HEK293 (cell line): ENCODE data around the gene TAF12.
"Not testable (repeated sequence)": the region's sequence is repeated elsewhere in the genome, so short reads cannot be mapped to it uniquely, and the experiment has no call there.

Experiments
- CTCF ChIA-PET: fragments of 350-600 bp; formaldehyde crosslinking; extraction: SDS; loops from one replicate; lab custom pipeline; 2021; ENCODE audit warnings: antibody characterized with exemption; lab: Yijun Ruan, JAX
- POLR2A ChIA-PET: fragments of 300-600 bp; formaldehyde crosslinking; extraction: SDS; loops from one replicate; lab custom pipeline; 2020; ENCODE audit warnings: antibody characterized with exemption, inconsistent platforms; lab: Yijun Ruan, JAX
- H3K27ac ChIP-seq: fragments of 200-500 bp; sonication (Bioruptor generic); 2 replicates; pipeline ENCODE4 v1.5.1; 2014; ENCODE audit warnings: low read depth, low read length, control low read depth, inconsistent platforms; ENCODE audit errors: extremely low read depth
- H3K36me3 ChIP-seq, 2 experiments: fragments of 200-500 bp in 1 of 2; sonication (Bioruptor generic) in 1 of 2; 1 replicate in 1 of 2; 2 replicates in 1 of 2; pipeline ENCODE4 v1.5.1; 2014 to 2017; ENCODE audit warnings: inconsistent platforms in 2 of 2, low read length in 2 of 2; ENCODE audit not compliant: control insufficient read depth in 2 of 2, insufficient read depth in 1 of 2
- H3K4me1 ChIP-seq: fragments of 200-500 bp; sonication (Bioruptor generic); 2 replicates; pipeline ENCODE4 v1.5.1; 2014; ENCODE audit warnings: mild to moderate bottlenecking, low read length, inconsistent platforms; ENCODE audit not compliant: control insufficient read depth, insufficient read depth
- H3K4me3 ChIP-seq: 2 replicates; pipeline ENCODE4 v1.5.1; 2011; ENCODE audit warnings: low read depth, mild to moderate bottlenecking, control low read depth, low read length, moderate library complexity
- H3K9me3 ChIP-seq: fragments of 200-500 bp; sonication (Bioruptor generic); 2 replicates; pipeline ENCODE4 v1.5.1; 2014; ENCODE audit warnings: low read depth, low read length, inconsistent platforms; ENCODE audit not compliant: control insufficient read depth, insufficient read depth
- GFI1B ChIP-seq: fragments of 450-650 bp; formaldehyde crosslinking; IDR thresholded peaks from 2 replicates; pipeline ENCODE4 v1.5.1; 2016; ENCODE audit warnings: missing biosample characterization, missing genetic modification characterization
- KLF7 ChIP-seq: fragments of 450-650 bp; formaldehyde crosslinking; IDR thresholded peaks from 2 replicates; pipeline ENCODE4 v1.5.1; 2016; ENCODE audit warnings: missing biosample characterization, missing genetic modification characterization, borderline replicate concordance
- RBAK ChIP-seq: fragments of 450-650 bp; formaldehyde crosslinking; IDR thresholded peaks from 2 replicates; pipeline ENCODE4 v1.5.1; 2016; ENCODE audit warnings: missing biosample characterization, missing genetic modification characterization
- ZBTB1 ChIP-seq: fragments of 450-650 bp; formaldehyde crosslinking; IDR thresholded peaks from 2 replicates; pipeline ENCODE4 v1.5.1; 2016; ENCODE audit warnings: missing biosample characterization, missing genetic modification characterization
- ZNF140 ChIP-seq: fragments of 450-650 bp; formaldehyde crosslinking; IDR thresholded peaks from 2 replicates; pipeline ENCODE4 v1.5.1; 2016; ENCODE audit warnings: missing biosample characterization, missing genetic modification characterization
- ZNF146 ChIP-seq: fragments of 450-650 bp; formaldehyde crosslinking; IDR thresholded peaks from 2 replicates; pipeline ENCODE4 v1.5.1; 2016; ENCODE audit warnings: missing biosample characterization, missing genetic modification characterization
- ZNF16 ChIP-seq: fragments of 450-650 bp; formaldehyde crosslinking; IDR thresholded peaks from 2 replicates; pipeline ENCODE4 v1.5.1; 2016; ENCODE audit warnings: low read depth, missing biosample characterization, missing genetic modification characterization
- ZNF223 ChIP-seq: fragments of 450-650 bp; formaldehyde crosslinking; IDR thresholded peaks from 2 replicates; pipeline ENCODE4 v1.5.1; 2016; ENCODE audit warnings: missing biosample characterization, missing genetic modification characterization
- ZNF24 ChIP-seq: fragments of 450-650 bp; formaldehyde crosslinking; IDR thresholded peaks from 2 replicates; pipeline ENCODE4 v1.5.1; 2016; ENCODE audit warnings: missing biosample characterization, missing genetic modification characterization
- ZNF266 ChIP-seq: fragments of 450-650 bp; formaldehyde crosslinking; IDR thresholded peaks from 2 replicates; pipeline ENCODE4 v1.5.1; 2016; ENCODE audit warnings: missing biosample characterization, missing genetic modification characterization, low read depth
- ZNF292 ChIP-seq: fragments of 450-650 bp; formaldehyde crosslinking; IDR thresholded peaks from 2 replicates; pipeline ENCODE4 v1.5.1; 2016; ENCODE audit warnings: low read depth, missing biosample characterization, missing genetic modification characterization, borderline replicate concordance
- ZNF354C ChIP-seq: fragments of 450-650 bp; formaldehyde crosslinking; IDR thresholded peaks from 2 replicates; pipeline ENCODE4 v1.5.1; 2016; ENCODE audit warnings: missing biosample characterization, missing genetic modification characterization, low read depth, borderline replicate concordance
- ZNF433 ChIP-seq: fragments of 450-650 bp; formaldehyde crosslinking; IDR thresholded peaks from 2 replicates; pipeline ENCODE4 v1.5.1; 2016; ENCODE audit warnings: missing biosample characterization, missing genetic modification characterization, low read depth
- ZNF501 ChIP-seq: fragments of 450-650 bp; formaldehyde crosslinking; IDR thresholded peaks from 2 replicates; pipeline ENCODE4 v1.5.1; 2016; ENCODE audit warnings: missing biosample characterization, missing genetic modification characterization
- ZNF510 ChIP-seq: fragments of 450-650 bp; formaldehyde crosslinking; IDR thresholded peaks from 2 replicates; pipeline ENCODE4 v1.5.1; 2018; ENCODE audit warnings: mild to moderate bottlenecking, missing genetic modification characterization, missing biosample characterization; ENCODE audit not compliant: insufficient replicate concordance
- ZNF530 ChIP-seq: fragments of 450-650 bp; formaldehyde crosslinking; IDR thresholded peaks from 2 replicates; pipeline ENCODE4 v1.5.1; 2016; ENCODE audit warnings: low read depth, missing biosample characterization, missing genetic modification characterization
- ZNF558 ChIP-seq: fragments of 450-650 bp; formaldehyde crosslinking; IDR thresholded peaks from 2 replicates; pipeline ENCODE4 v1.5.1; 2016; ENCODE audit warnings: missing biosample characterization, missing genetic modification characterization
- ZNF560 ChIP-seq: fragments of 450-650 bp; formaldehyde crosslinking; IDR thresholded peaks from 2 replicates; pipeline ENCODE4 v1.5.1; 2017; ENCODE audit warnings: missing biosample characterization, missing genetic modification characterization, borderline replicate concordance
- ZNF623 ChIP-seq: fragments of 450-650 bp; formaldehyde crosslinking; IDR thresholded peaks from 2 replicates; pipeline ENCODE4 v1.5.1; 2016; ENCODE audit warnings: missing biosample characterization, missing genetic modification characterization
- ZNF629 ChIP-seq: fragments of 450-650 bp; formaldehyde crosslinking; IDR thresholded peaks from 2 replicates; pipeline ENCODE4 v1.5.1; 2017; ENCODE audit warnings: missing biosample characterization, missing genetic modification characterization
- ZNF654 ChIP-seq: fragments of 450-650 bp; formaldehyde crosslinking; IDR thresholded peaks from 2 replicates; pipeline ENCODE4 v1.5.1; 2016; ENCODE audit warnings: low read depth, missing biosample characterization, missing genetic modification characterization
- ZNF791 ChIP-seq: fragments of 450-650 bp; formaldehyde crosslinking; IDR thresholded peaks from 2 replicates; pipeline ENCODE4 v1.5.1; 2016; ENCODE audit warnings: missing biosample characterization, missing genetic modification characterization
- TF ChIP-seq, protein P1 (sequence below): fragments of 450-650 bp; formaldehyde crosslinking; IDR thresholded peaks from 2 replicates; pipeline ENCODE4 v1.5.1; 2016; ENCODE audit warnings: missing biosample characterization, missing genetic modification characterization
- TF ChIP-seq, protein P2 (sequence below): fragments of 450-650 bp; formaldehyde crosslinking; IDR thresholded peaks from 2 replicates; pipeline ENCODE4 v1.5.1; 2016; ENCODE audit warnings: missing biosample characterization, missing genetic modification characterization
- TF ChIP-seq, protein P3 (sequence below): fragments of 450-650 bp; formaldehyde crosslinking; IDR thresholded peaks from 2 replicates; pipeline ENCODE4 v1.5.1; 2016; ENCODE audit warnings: missing biosample characterization, missing genetic modification characterization, borderline replicate concordance
- TF ChIP-seq, protein P4 (sequence below): fragments of 450-650 bp; formaldehyde crosslinking; IDR thresholded peaks from 2 replicates; pipeline ENCODE4 v1.5.1; 2016; ENCODE audit warnings: missing biosample characterization, missing genetic modification characterization

Gene TAF12

DNA sequence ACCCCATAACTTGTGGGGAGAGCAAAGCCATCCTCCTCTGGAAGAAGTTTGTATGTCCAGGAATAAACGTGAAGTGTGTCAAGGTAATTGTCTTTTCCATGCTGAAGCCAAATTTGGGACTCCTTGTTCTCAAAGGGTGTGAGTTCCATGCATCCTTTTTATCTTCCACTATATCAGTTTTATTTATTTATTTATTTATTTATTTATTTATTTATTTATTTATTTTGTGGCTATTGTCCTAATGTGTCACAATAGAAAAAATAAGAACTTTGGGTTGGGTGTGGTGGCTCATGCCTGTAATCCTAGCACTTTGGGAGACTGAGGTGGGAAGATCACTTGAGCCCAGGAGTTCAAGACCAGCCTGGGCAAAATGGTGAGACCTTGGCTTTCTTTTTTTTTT is 48.8 kb upstream of the TAF12 start:
- ChIA-PET CTCF (interaction anchor here (0.6 kb wide), 1 partner anchor 88 kb away, joined by 8 read pairs; no protein-coding TSS in a partner anchor), POLR2A (interaction anchor here (0.7 kb wide), 2 partner anchors 28 to 425 kb away, joined by 4 read pairs; no protein-coding TSS in a partner anchor)
- H3K9me3 ChIP-seq, H3K4me1 ChIP-seq, H3K27ac ChIP-seq, H3K4me3 ChIP-seq: not testable (repeated sequence)
- H3K36me3 ChIP-seq, result peaks cover 45 to 48% of the 10 kb centered on the region in 2 experiments
- TF ChIP-seq ZNF530 (tag by site-specific recombination), result peak; percentile 63; the same call in 1 of the 2 replicates
- peak; percentile 83 for TF ChIP-seq ZNF510 (tag by site-specific recombination)
- peak; percentile 97 for TF ChIP-seq ZNF433 (tag by site-specific recombination)
- peak; percentile 84 for TF ChIP-seq RBAK (tag by site-specific recombination)
- TF ChIP-seq ZNF16 (tag by site-specific recombination), result peak; percentile 22; the same call in 1 of the 2 replicates
- TF ChIP-seq, protein P1, sequence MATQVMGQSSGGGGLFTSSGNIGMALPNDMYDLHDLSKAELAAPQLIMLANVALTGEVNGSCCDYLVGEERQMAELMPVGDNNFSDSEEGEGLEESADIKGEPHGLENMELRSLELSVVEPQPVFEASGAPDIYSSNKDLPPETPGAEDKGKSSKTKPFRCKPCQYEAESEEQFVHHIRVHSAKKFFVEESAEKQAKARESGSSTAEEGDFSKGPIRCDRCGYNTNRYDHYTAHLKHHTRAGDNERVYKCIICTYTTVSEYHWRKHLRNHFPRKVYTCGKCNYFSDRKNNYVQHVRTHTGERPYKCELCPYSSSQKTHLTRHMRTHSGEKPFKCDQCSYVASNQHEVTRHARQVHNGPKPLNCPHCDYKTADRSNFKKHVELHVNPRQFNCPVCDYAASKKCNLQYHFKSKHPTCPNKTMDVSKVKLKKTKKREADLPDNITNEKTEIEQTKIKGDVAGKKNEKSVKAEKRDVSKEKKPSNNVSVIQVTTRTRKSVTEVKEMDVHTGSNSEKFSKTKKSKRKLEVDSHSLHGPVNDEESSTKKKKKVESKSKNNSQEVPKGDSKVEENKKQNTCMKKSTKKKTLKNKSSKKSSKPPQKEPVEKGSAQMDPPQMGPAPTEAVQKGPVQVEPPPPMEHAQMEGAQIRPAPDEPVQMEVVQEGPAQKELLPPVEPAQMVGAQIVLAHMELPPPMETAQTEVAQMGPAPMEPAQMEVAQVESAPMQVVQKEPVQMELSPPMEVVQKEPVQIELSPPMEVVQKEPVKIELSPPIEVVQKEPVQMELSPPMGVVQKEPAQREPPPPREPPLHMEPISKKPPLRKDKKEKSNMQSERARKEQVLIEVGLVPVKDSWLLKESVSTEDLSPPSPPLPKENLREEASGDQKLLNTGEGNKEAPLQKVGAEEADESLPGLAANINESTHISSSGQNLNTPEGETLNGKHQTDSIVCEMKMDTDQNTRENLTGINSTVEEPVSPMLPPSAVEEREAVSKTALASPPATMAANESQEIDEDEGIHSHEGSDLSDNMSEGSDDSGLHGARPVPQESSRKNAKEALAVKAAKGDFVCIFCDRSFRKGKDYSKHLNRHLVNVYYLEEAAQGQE, result peak; percentile 78
- peak; percentile 75 for TF ChIP-seq ZNF791
- TF ChIP-seq ZNF558 (tag by site-specific recombination), result peak; percentile 85
- TF ChIP-seq ZNF292 (tag by site-specific recombination), result peak; percentile 78
- TF ChIP-seq, protein P2, sequence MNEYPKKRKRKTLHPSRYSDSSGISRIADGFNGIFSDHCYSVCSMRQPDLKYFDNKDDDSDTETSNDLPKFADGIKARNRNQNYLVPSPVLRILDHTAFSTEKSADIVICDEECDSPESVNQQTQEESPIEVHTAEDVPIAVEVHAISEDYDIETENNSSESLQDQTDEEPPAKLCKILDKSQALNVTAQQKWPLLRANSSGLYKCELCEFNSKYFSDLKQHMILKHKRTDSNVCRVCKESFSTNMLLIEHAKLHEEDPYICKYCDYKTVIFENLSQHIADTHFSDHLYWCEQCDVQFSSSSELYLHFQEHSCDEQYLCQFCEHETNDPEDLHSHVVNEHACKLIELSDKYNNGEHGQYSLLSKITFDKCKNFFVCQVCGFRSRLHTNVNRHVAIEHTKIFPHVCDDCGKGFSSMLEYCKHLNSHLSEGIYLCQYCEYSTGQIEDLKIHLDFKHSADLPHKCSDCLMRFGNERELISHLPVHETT (tag by site-specific recombination), result 0 out of 2 replicates have a peak, but pooled peaks have one; percentile 52
- 0 out of 2 replicates have a peak, but pooled peaks have one; percentile 44 for TF ChIP-seq GFI1B (tag by site-specific recombination)
- peak; percentile 40 for TF ChIP-seq ZNF654 (tag by site-specific recombination)
- TF ChIP-seq ZNF354C, result peak; percentile 91; the same call in 1 of the 2 replicates
- TF ChIP-seq, protein P3, sequence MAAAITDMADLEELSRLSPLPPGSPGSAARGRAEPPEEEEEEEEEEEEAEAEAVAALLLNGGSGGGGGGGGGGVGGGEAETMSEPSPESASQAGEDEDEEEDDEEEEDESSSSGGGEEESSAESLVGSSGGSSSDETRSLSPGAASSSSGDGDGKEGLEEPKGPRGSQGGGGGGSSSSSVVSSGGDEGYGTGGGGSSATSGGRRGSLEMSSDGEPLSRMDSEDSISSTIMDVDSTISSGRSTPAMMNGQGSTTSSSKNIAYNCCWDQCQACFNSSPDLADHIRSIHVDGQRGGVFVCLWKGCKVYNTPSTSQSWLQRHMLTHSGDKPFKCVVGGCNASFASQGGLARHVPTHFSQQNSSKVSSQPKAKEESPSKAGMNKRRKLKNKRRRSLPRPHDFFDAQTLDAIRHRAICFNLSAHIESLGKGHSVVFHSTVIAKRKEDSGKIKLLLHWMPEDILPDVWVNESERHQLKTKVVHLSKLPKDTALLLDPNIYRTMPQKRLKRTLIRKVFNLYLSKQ (tag by site-specific recombination), result peak; percentile 62; the same call in 1 of the 2 replicates
- peak; percentile 87; the same call in 1 of the 2 replicates for TF ChIP-seq ZNF501 (tag by site-specific recombination)
- peak; percentile 62 for TF ChIP-seq ZNF629 (tag by site-specific recombination)
- TF ChIP-seq, protein P4, sequence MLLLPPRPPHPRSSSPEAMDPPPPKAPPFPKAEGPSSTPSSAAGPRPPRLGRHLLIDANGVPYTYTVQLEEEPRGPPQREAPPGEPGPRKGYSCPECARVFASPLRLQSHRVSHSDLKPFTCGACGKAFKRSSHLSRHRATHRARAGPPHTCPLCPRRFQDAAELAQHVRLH (tag by site-specific recombination), result peak; percentile 75; the same call in 1 of the 2 replicates
- TF ChIP-seq ZNF24, result peak; percentile 52; the same call in 1 of the 2 replicates
- peak; percentile 63; the same call in 1 of the 2 replicates for TF ChIP-seq ZNF266 (tag by site-specific recombination)
- peak; percentile 59; the same call in 1 of the 2 replicates for TF ChIP-seq ZNF223 (tag by site-specific recombination)
- TF ChIP-seq KLF7, result peak; percentile 64; the same call in 1 of the 2 replicates
- TF ChIP-seq ZNF560 (tag by site-specific recombination), result peak; percentile 95
- peak; percentile 87 for TF ChIP-seq ZNF623 (tag by site-specific recombination)
- 0 out of 2 replicates have a peak, but pooled peaks have one; percentile 12 for TF ChIP-seq ZNF146 (tag by site-specific recombination)
- peak; percentile 93 for TF ChIP-seq ZNF140 (tag by site-specific recombination)
- TF ChIP-seq ZBTB1 (tag by site-specific recombination), result peak; percentile 75; the same call in 1 of the 2 replicates
